HG03460 (cell line): Measurements from ENCODE around the gene ESYT2.

Experiments
- ATAC-seq: cut with Tn5 transposase; IDR thresholded peaks from one replicate; pipeline ENCODE4 v1.9.1; 2021; ENCODE audit not compliant: unreplicated experiment

ESYT2 gene

DNA sequence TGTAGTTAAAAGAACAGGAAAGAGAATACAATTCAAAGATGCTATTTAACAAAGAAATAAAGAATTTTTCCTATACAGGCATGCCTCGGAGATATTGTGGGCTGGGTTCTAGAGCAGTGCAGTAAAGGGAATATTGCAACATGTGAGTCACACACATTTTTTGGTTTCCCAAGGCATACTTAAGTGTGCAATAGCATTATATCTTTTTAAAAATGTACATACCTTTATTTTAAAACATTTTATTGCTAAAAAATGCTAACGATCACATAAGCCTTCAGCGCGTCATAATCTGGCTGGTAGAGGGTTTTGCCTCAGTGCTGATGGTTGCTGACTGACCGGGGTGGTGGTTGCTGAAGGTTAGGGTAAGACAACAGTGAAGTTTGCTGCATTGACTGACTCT is 54.4 kb downstream of the ESYT2 start:
- no peak for ATAC-seq

DNA sequence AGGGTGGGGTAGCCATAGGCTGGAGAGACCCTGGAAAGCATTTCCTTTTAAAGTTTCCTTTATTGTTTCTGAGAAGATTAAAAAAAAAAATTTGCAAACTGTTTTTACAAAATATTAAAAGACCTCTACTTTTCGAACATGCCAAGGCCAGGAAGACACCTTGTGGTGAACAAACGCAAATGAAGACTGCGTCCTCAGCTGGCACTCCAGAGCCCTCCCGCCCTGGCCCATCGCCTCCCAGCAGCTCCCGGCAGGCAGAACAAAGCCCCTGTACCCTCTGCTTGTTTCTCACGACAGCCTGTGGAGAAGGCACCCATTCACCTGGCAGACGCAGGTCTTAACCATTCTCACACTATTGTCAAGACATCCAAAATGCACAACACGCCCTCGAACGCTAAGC is 56.4 kb downstream of the ESYT2 start:
- no peak for ATAC-seq

DNA sequence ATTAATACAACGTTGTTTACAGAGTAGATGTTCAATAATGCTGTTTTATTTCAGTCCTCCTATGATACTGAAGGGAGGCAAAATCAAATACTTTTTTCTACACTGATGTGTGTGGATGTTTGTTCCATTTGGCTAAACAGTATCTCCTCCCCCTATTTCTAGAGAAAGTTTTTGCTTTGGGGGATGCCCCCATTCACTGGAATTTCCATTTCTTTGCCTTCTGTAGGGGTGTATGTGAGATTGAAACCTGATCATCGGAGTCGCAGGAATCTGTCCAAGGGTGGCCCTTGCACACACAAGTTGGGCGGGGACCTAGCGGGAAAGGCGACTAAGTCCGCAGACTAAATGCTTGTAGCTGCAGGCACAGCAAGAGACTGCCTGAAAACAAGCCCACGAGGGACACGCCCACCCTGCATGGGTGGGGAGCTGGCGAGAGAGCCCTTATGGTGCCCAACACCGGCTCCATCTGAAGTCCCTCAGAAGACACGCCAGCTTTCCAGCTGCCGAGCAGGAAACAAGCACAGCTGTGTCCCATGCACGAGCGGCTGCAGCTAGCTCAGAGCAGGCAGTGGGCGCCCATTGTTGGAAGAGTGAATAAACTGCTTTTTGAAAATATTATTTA is 58.0 kb downstream of the ESYT2 start:
- ATAC-seq = no peak

DNA sequence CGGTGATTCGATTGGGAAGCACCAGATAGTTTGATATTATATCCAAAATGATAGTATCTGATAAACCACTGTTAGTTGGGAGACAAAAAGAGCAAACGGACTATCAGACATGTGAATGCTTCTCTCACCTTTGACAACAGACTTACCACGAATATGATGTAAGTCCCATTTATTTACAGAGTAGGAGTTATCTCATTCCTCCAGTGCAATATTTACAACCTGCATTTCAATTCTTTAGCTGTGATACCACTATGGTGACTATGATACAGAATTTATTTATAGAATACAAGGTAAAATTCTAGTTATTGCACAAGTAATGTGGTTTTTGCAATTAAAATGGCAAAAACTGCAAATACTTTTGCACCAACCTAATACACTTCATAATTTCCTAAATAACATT is 61.6 kb downstream of the ESYT2 start:
- ATAC-seq = no peak

DNA sequence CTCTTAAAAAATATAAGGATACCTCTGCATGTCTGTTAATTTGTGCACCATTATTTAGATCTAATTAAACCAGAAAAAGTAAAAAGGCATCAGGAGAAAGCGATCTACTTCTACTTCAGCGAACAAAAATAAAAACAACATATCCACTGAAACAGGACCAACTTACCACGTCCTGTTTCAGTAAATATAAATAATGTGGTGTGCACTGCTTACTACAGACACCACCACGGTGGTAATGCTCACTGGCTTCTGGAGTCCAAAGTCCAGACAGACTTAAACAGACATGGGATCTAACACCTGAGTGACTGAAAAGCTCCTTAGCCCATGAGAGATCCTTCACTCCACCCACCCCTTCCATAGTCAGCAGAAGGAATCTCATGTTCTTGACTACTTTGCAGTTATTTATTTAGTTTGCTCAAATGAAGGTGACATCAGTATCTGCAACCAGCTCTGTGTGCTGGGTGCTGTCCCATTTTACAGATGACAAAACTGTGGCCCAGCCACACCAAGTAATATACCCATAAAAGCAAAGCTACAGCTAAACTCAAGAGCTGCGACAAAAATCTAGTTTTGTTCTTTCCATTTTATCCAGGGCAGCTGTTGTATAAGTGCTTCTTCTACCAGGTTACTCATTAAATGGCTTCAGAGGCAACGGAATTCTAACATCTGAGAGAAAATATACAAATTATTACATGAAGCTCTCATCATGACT is 62.6 kb downstream of the ESYT2 start:
- ATAC-seq = no peak

DNA sequence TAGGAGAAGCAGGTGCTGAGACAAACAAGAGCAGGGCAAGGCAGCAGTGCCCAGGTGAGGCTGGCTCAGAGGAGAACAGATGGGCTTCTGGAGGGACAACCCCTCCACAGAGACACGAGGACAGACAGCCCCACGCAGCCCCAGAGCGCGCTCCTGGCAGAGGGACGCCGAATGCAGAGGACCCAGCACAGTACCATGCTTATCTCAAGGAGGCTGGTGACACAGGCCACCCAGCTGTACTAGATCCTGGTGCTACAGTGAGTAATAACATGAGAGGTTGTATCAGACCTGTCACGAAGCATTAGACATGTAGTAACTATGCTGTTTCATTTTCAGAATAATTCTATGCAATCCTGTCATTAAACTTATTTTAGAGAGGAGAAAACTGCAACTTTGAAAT is 64.3 kb downstream of the ESYT2 start:
- no peak for ATAC-seq

DNA sequence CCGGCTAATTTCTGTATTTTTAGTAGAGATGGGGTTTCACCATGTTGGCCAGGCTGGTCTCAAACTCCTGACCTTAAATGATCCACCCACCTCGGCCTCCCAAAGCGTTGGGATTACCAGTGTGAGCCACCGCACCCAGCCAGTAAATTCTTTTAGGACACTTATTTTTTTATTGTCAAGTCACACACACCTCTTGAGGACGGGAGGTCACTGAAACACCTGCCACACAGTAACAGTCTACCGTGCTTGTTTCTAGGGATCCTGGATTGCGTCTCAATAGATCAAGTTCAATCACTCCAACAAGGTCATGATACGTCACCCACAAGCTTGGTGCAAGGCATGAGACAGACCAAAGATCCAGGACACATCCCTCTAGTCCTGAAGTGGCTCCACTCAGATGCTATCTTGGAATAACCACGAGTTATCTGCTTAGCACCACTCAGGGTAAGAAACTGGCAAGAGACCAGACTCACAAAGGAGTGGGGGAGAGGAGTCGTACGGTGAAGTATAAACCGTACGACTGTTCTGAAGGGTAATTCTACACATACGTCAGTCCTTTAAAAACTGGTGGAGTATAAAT is 65.8 kb downstream of the ESYT2 start:
- ATAC-seq = no peak

DNA sequence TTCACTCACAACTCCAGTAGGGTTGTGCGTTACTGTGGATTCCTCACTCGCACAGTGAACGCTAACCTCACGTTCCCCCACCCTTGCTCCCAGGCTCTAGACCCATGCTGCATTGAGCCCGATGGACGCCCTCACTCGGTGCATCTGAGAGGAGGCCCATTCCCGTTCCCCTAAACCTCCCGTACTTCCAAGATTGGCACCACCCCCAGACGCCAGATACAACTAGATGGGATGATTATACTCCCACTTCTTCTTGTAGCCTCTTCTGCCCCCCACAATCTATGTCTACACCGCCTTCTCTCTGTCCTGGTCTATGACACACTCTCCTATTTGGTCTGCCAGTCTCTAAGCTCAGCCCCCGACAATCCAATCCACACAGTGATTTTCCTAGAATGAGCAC is 67.4 kb downstream of the ESYT2 start:
- ATAC-seq = no peak

DNA sequence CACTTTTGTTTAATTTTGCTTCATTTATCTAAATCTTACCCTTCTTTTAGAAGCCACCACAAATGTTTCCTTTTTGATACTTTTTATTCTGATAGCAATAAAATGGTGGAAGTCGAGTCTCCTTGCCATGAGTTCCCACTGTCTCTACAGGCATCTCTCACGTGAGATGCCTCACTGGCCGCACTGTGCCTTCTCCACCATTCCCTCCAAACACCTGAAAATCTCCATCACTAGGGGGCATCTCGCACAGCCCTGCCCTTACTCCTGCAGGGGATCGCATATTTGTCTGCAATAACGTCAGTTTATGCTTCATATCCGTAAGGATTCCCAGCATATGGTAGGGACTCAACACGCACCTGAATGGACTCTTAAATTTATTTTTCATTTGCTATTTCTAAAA is 68.4 kb downstream of the ESYT2 start:
- no peak for ATAC-seq

DNA sequence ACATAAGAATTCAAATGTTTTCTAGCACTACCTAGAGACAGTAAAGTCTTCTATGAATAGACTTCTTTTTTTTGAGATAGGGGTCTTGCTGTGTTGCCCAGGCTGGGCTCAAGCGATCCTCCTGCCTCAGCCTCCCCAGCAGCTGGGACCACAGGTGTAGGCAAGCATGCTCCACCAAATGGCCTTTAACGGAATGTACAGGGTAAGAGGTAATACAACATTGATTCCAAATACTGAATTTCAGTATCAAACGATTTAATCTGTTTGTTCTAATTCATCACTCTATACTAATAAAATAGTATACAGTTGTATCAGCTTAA is 68.9 kb downstream of the ESYT2 start:
- ATAC-seq = no peak

DNA sequence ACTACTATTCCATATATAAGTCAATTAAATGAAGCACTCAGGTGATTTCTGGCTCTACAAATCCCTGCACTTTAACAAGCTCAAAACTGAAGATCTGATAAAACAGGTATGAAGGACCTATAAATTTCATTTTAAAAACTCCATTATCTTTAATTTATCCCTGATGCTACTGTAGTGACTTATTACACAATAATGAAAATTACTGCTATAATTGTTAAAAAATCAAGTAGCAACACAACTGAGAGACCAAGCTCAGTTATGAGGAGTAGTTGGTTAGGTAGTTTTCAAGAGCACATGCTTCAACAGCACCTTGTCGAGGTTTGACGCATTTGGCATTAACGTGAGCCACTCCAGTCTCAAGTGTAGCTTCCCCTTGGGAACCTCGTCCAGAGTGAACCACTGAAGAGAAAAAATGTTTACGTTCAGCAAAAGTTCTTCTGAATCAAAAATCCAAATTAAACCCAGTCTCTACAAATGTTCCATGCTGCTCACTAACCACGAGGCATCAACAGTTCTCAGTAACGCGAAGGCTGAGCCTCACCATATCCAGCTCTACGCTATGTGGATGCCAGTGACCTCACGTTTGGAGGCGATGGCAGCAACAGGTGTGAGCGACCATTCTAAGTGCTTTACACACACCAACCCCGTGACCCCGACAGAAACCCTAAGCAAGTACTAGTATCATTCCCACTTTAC is 69.4 kb downstream of the ESYT2 start:
- ATAC-seq = no peak

DNA sequence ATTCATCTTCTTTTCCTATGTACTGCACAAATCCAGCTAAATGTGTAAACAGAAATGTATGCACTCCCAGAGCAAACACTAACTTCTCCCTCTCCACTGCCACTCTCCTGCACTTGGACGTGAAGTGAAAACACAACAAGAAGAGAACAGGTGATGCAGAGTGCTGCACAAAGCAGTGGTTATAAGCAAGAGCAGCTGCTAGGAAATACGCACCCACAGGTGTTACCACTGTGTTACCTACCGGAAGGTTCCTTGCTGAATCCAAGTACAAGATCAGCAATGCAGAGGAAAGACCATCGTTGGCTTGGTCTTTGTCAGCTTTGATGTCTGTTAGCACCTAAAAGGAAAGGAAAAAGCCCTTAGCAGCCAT is 70.1 kb downstream of the ESYT2 start:
- no peak for ATAC-seq

DNA sequence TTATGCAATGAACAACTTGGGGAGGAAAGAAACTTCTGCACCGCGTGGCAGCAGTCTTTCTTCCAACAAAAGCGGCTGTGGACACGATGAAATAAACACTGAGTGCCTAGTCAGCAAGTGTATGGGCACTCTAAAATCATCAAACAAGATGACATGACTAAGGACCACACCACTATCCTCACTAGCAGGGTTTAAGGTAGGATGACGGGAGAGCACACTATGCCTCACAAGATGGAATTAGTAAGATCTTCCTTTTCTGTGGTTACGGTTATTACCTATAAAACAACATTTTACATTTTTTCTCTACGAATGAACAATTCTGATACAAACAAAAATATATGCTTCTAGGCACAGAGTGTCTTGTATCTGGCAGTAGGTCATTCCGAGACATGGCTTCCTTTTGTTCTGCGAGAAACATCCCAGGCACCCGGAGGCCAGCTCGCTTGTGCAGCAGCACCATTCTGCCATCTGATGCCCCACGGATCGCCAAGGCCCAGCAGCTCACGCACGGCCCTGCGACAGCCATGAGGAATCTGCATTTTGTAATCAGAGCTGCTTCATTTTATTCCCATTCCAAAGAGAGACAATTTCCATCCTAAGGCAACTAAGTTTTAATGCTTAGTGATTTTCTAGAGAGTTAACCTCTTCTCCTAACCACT is 70.6 kb downstream of the ESYT2 start:
- ATAC-seq = no peak

DNA sequence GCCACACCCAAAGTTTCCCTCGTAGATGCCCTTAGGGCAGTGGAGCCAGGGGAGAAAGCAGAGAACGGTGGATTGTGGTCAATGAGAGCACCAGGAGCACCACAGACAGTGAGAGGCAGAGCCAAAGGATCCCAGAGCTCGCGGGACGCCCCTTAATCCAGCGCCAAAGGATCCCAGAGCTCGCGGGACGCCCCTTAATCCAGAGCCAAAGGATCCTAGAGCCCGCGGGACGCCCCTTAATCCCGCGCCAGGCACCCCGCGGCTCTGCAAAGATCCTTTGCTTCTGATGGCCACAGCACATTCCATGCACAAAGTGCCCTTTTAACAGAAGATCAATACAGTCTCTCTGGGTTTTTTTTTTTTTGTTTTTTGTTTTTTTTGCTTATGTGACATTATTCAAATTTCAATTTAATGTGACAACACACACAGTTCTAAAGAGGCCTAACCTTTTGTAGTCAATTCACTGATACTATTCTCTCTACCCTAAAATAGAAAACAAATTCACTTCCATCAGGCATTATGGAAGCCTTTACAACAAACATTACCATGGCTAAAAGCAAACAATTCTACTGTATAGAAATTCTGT is 71.8 kb downstream of the ESYT2 start:
- ATAC-seq = no peak

DNA sequence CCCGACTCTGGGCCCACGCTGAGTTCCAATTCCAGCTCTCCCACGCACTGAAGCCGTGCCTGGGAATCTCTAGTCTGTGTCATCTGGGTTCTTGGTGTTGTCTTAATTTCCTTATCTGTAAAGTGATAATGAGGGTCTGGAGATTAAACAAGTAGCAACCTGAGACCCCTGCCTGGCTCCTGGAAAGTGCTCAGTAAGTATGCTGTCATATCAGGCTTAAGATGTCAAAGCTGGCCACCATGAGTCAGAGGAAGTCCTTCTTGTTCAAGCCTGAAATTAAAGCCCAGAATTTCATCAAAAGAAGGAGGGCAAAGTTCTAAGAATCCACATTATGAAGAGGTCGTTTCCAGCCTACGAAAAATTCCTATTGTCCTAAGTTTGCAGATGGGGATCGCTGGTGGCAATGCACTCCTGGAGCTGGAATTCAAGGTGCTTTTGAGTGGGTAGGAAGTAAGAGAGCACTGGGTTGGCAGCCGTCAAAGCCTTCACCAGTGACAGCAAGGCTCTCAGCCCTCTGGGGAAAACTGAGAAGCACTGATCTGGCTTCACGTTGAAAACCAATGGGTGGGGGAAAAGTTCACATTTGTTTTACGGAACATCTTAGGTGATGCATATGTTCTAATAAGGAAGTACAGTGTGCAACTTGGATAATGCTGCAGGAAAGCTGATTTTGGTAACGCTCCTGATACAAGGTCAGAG is 74.4 kb downstream of the ESYT2 start:
- no peak for ATAC-seq

DNA sequence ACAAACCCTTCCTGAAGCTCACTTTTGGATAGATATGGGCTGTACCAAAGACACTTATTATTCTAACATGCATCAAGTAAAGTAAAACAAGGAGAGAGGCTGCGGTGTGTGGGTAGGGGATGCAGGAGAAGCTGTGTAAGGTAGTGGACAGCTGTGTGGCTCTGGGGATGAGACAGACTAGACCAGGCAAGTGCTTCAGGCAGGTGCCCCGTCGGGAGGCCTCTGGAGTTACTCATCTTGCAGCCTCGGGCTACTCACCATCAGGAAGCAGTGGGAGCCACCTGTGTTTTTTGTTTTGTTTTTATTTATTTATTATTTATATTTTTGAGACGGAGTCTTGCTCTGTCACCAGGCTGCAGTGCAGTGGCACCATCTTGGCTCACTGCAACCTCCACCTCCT is 75.4 kb downstream of the ESYT2 start:
- ATAC-seq = no peak

DNA sequence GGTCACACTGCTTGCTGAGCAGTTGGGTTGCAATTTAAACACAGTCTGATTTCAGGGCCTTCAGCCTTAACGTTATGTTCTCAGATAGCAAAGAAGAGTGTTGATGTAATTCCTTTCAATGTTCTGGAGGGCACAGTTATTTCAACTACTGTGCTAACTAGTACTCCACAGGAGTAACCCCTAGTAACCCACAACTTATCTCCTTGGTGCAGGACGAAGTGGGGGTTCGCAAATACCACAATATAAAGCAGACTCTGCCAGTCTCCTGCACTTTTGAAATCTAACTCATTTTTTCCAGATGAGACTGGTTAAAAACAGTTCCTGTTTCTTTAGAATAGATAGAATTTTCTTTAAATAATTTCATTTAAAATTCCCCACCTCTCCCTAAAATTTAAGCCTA is 77.6 kb downstream of the ESYT2 start:
- no peak for ATAC-seq

DNA sequence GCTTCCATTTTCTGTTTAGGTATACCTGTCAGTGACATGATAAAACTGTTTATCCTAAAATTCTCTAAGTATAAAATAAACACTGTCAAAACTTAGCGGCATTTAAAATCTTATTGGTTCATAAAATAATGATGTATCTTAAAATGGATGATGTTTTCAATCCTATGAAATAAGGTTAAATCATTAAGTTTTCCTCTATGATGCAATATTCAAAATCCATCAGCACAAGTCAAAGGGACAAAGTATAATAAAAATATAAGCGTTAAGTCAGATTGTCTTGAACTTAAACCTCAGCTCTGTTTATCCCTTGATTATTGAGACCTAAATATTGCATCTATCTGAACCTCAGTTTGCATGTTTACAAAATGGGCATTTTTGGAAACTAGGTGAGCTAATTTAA is 78.1 kb downstream of the ESYT2 start:
- ATAC-seq = no peak

DNA sequence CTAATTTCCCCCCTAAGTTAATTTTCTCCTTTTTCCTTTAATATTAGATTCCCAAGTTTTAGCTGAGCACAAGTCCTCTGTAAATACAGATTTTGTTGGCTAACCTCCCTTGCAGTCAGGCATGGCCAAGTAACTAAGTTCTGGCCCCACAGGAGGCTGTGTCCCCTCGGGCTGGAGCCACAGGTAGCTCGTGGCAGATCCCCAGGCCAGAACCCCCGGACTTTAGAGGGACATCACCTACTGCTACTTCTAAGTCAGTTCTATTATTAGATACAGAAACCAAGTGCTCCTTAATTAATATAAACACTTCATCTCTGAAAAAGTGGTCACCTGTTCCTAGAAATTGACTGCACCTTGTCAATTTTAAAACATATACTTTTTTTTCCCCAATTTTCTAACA is 78.6 kb downstream of the ESYT2 start:
- ATAC-seq = no peak

DNA sequence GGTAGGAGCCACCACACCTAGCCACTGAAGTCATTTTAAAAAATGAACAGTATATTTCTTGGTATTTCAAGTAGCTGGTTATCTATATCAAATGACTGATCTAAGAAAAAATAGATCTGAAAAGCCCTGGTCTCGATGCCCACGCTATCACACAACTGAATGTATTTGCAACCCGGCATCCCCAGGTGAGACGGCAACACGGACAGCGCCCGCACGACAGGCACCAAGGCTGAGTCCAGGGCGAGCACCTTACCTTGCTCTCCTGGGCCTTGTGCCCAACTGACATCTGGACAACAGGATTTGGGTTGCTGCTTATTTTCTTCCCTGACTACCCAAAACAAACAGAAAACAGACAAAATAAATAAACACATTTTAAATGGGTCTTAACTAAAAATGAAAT is 79.9 kb downstream of the ESYT2 start:
- ATAC-seq = no peak

DNA sequence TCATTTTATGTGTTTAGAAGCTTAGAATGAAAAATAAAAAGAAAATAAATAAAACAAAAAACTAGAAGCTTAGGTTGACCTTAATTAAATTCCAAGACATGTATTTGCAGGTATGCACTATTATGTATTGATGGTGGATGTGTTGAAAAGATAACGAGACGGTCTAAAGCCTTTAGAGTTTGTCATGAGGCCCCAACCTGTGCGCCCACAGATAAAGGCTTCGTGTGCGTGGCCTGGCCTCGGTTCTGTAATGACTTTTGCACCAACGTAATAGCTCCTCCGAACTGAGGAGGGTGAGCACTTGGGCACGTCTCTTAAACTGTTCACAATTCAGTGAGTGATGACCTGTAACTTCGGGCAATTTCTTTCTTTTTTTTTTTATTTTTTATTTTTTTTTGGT is 81.0 kb downstream of the ESYT2 start:
- ATAC-seq = no peak
